NCI-H187 treated with DMSO at 0.1 percent for 48 hours (cell line): Measurements from ENCODE around the gene PDIA6.
"Not testable (repeated sequence)": the region's sequence is repeated elsewhere in the genome, so short reads cannot be mapped to it uniquely, and the experiment has no call there.

Source experiments
- DNase-seq: peaks from one replicate; lab custom pipeline; 2025; lab: John Stamatoyannopoulos, UW

PDIA6 gene

DNA sequence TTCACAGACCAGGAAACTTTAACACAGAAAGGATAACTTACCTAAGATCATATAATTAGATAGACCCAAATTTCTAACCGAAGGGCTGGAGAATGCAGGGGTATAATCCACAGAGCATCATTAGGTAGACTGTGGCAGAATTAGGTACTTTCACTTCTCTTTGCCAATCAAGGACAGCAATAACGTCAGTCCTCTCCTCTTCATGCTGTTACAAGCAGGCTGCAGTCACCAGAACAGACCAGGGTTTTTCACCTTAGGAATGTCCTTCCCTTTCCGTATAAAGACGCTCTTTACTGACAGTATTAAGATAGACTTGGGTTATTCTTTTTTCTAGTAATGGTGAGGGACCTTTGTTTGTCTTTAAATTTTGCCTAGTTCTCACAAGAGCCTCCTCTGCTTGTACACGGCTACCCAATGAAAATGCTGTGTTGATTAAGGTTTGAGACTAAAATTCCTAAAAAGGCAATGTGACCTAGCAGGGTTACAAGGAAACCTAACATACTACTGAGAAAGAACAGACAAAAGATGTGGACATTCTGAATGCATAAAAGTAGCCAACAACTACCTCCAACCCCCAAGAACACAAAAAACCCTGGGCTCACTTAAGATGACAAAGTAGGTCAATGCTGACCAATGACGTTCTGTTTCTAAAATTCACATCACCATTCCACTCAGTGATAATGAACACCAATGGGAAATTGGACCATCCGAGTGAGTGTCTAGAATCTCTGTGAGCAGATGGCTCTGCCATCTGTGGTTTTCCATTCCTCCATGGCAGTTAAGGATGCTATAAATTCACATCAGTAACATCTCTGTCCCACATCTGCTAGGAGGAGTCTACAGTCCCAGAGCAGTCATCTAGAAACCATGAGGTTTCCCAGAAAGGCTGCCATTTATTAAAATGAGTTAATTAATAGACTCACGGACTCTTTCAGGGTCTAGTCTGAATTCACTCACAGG, 2.1 kb downstream of the PDIA6 start:
- no peak for DNase-seq

DNA sequence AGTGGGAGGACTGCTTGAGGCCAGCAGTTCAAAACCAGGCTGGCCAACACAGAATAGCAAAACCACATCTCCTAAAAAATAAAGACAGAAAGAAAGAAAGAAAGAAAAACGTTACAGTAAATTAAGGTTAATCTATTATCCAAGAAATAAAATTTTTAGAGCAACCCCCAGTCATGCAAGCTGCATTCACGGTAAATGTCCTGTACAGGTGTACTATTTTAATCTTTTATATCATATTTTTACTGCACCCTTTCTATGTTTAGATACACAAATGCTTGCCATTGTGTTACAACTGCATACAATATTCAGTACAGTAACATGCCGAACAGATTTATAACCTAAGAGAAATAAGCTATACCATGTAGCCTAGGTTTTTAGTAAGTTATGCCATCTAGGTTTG, 6.0 kb downstream of the PDIA6 start:
- DNase-seq = no peak

DNA sequence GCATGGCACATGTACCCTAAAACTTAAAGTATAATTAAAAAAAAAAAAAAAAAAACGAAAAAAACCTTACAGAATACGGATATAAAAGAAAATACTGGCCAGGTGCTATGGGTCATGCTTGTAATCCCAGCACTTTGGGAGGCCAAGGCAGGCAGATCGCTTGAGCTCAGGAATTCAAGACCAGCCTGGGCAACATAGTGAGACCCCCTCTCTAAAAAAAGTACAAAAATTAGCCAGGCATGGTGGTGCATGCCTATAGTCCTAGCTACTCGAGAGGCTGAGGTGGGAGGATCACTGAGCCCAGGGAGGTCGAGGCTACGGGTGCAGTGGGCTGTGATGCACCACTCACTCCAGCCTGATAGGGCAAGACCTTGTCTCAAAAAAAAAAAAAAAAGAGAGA, 6.6 kb downstream of the PDIA6 start:
- not testable (repeated sequence) for DNase-seq

DNA sequence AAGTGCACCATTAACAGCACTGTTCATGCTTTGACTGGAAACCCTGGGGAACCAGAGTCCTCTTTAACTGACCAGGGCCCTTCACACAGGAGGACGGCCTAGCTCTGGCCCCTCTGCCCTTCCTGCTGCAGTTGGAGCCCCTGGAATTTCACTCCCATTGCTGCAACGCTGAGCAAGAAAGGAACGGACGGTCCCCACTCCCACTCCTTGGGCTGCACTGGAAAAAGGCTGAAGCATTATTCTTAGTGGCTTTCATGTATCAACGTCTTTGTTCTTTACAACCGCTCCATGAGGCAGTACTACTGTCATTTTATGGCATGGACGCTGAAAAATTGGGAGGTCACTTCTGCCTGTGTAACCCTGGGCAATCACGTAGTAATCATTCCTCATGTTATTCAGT, 9.9 kb downstream of the PDIA6 start:
- no peak for DNase-seq

DNA sequence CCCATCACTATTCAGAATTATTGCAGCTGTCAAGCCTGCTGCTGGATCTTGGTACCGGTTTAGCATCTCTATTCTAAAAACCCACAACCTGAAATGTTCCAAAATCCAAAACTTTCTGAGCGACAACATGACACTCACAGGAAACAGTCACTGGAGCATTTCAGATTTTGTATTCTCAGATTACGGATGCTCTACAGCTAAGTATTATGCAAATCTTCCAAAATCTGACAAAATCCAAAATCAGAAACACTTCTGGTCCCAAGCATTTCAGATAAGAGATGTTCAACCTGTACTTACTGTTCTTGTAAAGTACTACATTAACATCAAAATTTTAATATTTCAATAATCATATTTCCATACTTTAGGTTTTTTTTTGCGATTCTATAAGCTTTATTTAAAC, 12.4 kb downstream of the PDIA6 start:
- DNase-seq = no peak

DNA sequence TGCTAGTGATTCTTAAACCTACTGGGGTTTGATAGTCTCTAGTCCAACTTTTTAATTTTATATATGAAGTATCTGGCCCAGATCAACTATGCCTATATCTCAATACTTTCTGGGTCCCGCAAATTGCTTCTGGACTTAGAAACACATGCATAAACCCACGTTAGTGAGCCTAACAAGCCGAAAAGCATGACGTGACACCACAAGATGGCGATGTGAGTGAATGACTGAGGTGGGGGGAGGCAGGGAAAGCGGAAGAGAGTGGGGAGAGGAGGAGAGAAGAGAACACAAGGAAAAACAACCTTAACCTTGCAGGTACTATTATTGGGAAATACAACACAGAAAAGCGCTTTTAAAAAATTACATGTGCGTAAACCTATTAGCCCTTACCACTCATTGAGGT, 13.8 kb downstream of the PDIA6 start:
- DNase-seq = no peak

DNA sequence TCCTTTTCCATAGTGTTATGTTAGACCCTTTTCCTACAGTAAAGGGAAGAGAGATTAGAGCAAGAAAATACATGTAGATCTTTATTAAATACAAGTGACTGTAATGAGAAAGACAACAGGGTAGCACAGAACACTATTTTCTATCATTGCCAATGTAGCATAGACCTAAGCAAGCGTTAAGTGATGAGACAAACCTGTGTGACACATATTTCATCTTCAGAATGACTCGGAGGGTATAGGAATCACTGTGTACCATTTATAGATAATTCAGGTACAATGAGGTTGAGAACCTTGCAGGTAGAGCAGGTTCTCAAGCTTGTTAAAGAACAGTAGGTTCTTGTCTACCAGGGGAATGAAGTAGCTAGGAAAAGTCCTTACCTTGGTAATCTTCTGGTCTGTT, 15.9 kb downstream of the PDIA6 start:
- no peak for DNase-seq

DNA sequence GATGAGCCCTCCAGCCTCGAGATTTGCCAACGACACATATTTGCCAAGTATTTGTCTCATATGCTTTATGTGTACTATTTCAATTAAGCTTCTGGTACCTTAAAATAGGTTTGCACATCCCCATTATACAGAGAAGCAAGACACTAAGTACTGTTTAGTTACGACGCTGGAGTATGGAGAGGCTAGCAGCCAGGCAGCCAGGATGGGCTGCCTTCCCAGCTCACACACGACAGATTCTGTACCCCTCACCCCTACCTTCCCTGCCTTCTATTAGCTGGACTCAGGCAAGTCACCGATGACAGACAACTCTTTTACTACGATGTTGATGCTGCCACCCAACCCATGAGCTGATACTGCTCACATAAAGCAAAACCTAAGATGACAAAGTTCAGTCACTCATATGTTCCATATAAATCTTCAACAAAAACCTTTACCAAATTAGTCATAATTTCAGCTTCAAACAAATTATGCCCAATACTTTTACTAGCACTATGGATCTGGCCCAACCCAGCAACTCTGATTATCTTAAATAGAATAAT, 17.0 kb downstream of the PDIA6 start:
- DNase-seq = no peak

DNA sequence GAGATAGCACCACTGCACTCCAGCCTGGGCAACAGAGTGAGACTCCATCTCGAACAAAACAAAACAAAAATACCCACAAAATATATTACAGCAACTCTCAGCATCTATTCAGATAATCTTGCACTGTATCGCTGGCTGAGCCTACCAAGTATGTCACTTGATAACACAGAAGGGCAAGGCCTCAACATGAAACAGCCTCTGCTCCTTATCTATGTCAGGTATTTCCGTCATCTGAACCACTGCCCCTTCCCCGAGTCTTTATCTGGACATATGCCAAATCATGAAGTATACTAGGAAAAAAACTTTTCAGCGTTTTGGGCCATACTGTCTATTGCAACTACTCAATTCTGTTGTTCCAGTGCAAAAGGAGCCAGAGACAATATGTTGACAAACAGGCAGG, 17.7 kb downstream of the PDIA6 start:
- DNase-seq = no peak

DNA sequence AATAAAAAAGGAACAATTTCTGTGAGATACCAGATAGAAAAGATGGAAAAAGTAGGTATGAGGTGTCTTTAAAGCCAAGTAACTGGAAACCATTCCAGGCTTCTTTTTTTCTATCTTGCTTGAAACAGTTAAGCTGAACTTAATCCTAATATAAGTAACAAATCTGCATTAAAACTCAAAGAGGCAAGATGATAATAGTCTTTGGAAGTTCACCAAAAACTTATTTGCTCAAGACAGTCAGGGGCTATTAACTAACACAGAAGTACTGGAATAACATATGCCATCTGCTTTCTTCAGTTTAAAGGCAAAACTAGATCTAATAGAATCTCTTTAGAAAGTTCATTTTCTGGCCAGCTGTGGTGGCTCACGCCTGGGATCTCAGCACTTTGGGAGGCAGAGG, 18.8 kb downstream of the PDIA6 start:
- no peak for DNase-seq

DNA sequence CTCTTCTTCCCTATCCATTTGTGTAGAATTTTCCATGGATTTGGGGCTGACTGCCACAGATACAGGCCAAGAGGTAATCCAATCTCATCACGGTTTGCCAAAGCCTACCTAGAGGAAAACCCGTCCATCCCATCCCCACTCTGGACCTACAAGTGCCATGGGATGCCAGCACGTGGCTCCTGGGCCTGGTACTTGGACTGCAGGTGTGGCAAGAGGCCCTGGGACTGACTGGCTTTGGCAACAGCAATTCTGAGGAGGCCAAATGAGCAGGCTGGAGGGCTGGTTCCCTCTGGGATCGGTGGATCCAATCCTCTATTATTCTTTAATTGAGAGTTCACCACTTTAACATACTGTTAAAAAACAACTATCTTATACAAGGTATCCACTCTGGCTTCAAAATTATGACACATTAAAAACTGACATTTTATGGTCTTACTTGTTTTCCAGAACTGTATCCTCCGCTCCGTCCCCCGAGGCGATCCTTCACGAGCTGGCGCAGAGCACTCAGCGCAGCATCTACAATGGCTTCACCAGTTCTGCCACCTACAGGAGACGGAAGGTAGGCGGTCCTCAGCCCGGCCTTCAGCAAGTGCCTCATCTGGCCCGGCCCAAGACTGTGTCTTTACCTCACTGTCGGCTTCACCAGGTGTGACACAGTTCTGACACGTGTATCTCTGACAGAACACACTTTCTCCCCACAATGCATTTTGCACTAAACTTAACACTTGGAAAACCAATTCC, 19.8 kb downstream of the PDIA6 start:
- DNase-seq = no peak

DNA sequence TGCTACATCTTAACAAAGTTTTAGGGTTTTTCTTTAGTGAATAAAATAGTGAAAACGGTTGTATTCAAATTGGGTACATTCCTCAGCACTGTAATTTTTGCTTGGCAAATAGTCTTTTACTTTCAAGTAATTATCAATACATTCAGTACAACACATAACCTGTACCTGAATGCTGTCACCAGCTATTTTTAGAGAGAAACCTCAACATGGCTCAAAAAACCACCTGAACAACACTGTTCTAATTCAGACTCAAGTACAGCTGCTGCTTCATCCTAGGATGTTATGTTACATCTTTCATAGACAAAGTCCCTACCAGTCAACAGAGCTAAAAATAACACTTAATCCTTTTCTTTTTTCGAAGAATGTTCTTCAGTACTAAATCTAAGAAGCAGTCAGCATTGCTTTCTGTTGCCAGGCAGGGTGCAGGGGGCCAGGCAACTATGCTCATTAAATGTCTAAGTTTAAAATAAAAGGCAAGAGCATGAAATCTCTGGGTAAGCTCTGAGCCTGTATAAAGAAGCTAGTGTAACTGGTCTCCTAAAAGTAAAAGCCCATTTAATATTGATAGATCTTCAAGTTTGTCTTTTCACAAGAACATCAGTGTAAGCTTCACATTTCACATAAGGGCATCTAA, 20.5 kb downstream of the PDIA6 start:
- no peak for DNase-seq

DNA sequence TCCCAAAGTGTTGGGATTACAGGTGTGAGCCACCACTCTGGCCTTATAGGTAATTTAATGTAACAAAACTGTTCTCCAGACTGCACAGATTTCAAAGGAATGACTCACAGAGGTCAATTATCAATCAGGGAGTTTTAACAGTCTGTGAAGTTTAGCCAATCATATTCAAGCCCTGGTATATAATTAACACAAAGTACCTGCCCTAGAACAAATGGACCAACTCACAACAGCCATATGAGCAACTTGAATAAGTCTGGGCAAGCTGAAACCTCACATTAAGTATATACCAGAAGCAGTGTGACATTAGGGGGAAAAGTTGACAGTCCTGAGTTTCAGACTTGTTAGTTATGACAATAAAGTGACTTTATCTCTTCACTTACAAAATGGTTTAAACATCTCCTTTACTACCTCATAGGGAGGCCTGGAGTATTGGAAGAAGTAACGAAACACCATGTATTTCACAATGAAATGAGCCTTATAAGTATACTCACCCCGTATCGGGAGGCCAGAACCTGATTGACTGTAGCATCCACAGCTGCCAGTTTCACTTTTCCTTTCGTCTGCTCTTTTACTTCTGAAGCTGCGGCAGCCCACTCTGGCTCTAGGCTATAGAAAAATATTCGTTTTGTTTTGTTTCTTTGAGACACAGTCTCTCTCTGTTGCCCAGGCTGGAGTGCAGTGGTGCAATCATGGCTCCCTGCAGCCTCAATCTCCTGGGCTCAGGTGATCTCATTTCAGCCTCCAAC, 22.2 kb downstream of the PDIA6 start:
- DNase-seq = no peak

DNA sequence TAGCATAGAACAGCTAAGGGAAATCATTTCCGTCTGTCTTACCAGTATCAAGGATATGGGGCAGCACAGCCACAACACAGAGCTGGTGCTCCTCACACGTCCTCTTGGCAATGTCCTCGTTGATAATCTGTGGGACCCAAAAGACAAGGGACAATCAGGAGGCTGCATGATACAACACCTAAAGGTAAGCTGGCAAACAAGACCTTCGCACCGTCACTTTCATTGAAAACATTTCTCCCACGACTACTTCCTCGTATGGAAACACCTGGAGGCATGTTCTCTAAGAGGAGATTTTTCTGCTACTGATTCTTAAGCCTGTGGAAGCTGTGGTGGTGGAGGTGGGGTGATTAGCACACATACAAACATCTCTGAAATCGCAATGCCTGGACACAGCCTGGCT, 23.7 kb downstream of the PDIA6 start:
- no peak for DNase-seq

DNA sequence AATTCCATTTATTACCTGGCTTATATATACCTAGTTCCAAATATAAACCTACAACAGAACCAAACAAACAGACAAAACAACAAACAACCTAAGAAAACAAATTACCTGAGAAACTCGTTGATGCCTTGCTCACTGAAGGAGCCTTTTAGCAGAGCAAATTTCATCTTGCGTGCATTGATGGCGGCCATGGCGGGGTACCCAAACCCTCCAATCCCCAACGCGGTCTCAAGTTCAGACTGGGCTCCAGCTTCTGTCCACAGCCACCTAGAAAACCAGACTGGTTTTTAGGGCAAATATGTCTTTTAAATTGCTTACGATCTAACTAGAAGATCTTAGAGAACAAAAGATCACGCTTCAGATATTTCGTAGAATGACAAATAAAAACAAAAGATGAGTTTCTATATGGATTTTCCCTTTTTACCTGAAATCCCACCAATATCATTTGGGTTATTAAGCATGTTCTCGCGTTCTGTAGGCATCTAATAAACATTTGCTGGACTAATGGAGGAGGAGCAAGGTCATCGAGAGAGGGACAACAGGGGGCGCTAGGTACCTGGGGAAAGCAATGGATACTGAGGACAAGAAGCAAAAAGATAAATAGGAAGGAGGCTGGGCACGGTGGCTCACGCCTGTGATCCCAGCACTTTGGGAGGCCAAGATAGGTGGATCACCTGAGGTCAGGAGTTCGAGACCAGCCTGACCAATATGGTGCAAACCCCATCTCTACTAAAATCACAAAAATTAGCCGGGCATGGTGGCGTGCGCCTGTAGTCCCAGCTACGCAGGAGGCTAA, 25.2 kb downstream of the PDIA6 start:
- no peak for DNase-seq

DNA sequence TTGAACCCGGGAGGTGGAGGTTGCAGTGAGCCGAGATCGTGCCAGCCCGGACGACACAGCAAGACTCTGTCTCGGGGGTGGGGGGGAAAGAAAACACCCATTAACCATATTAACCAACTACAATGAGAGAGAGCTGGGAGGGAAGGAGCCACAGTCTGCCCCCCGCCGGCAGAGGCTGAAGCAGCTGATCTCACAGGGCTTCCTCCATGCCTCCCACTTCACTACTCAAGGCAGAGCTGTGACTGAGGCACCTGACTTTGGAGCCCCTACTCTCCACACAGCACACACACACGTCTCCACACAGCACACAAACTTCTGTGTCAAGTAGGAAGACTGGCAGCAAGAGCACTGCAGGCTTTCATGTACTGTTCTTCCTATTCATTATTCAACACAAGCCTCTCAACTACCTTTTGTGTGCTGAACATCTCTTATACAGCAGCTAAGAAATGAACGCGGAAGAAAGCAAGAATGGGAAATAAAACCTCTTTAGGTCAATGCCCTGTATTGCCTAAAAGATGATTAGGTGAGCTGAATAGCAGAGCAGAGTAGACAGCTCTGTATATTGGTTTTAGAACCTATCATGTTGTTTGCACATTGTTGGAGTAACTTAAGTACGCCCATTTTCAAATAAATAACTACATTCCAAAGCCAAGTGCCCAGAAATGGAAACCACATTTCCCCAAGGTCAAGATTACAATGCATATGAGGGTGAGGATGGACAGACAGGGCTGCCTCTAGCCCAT, 26.2 kb downstream of the PDIA6 start:
- no peak for DNase-seq

DNA sequence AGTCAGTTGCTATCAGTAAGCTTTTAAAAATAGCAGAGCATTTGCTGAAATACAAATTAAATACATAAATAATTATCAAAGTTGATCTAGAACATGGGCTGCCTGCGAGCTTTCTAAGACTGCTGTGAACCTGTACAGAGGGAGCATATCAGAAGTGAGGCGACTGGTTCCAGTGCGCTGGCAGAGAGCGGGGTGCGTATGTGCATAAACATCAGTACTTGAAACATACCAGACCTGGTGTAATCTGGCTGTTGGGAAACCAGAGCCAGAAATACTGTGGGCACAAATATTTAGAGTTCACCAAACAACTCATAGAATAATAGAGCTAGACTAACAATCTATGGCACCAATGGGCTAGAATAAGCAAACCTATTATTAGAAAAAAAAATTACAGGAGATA, 27.3 kb downstream of the PDIA6 start:
- no peak for DNase-seq

DNA sequence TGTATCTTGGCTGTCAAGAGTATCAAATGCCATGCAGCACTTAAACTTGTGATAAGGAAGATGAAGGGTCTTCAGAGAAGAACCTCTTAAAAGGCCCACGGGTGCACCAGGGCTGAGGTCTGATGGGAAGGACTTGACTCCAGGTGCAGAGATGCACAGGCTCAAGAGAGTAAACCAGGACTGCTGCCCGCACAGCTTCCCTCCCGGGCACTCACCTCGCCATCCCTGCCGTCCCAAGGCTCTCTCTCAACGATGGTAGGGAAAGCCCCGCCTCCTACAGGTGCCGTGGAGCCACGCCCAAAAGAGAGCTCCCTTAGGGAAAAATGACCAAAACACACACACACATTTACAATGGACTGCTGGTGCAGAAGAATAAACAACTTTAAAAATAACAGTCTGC, 27.9 kb downstream of the PDIA6 start:
- no peak for DNase-seq

DNA sequence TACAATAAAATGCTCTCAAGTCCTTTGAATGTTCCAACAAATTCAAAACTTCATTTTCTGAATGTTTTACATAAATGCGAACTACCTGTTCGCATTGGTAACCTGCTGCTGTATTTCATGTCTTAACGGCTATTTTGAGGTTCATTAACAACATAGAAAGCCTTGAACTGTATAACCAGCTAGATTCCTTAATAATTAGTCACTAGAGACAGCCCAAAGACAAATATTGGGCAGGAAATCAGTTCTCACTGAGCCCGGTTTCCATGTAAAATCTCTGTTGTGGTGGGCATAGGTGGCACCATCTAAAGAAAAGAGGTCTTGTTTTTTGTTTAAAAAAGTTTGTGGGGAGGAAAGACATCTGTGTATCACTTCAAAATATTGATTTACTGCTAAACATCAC, 29.2 kb downstream of the PDIA6 start:
- no peak for DNase-seq

DNA sequence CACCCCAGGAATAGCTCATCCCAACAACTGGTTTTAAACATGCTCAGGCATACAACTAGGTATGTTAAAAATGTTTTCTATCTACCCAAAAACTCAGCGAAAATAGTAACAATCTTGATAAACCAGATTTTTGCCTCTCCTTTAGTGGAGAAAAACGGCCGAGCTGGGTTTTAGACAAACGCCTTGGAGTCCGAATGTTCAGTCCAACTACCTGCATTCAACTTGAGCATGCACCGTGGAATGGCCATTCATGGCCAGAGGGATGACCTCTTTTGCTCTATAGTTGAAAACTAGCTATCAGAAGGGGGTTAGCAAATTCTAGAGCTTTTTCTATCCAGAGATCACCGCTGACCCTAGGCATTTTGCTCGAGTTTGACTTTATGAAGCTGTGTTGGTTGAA, 30.8 kb downstream of the PDIA6 start:
- no peak for DNase-seq
